ENCODE results near the gene CASP7.

GRCh38 chr10:113663142-113663541 is 16.6 kb upstream of the CASP7 start:
- TF ChIP-seq CTCF (IDR thresholded peaks at IDR 0.05) (no peak), POLR2A (IDR thresholded peaks at IDR 0.05) (no peak)

All from Peyer's patch (tissue), 4 donors.